CD4-positive, alpha-beta T cell (primary cell): ENCODE measurements around the gene KIF1C. TPM values are rescaled to one million over a fixed set of nuclear protein-coding genes. Genes with fewer than 3 reads are reported as not detected.
A peak's percentile ranks its signal among the peaks of the same experiment; 100 is the strongest.

ENCODE experiments used
- ATAC-seq: fragments of 200-7000 bp; cut with Tn5 transposase; one replicate; pipeline ENCODE4 v1.10.0; 2022; ENCODE audit warnings: mild to moderate bottlenecking; ENCODE audit not compliant: poor library complexity
- CTCF ChIA-PET: fragments of 350-600 bp; sonication (Branson Sonifier 250); formaldehyde crosslinking; loops from one replicate; lab custom pipeline; 2021; ENCODE audit warnings: antibody characterized with exemption, inconsistent platforms; lab: Charles Lee
- POLR2A ChIA-PET: fragments of 350-600 bp; sonication (Branson Sonifier 250); formaldehyde crosslinking; loops from one replicate; lab custom pipeline; 2021; ENCODE audit warnings: antibody characterized with exemption, inconsistent platforms; lab: Charles Lee
- DNase-seq, 14 experiments: peaks; one replicate each; pipeline ENCODE4 v3.0.0-alpha.2; 2013 to 2020; ENCODE audit warnings: mixed read lengths in 2 of 14
- H3K27ac ChIP-seq, 2 donors: one replicate each; pipeline versions ENCODE4 v1.5.1 to v1.7.0; 2013; ENCODE audit warnings: low read length in 2 of 2, low read depth in 1 of 2, mild to moderate bottlenecking in 1 of 2
- H3K27me3 ChIP-seq, 2 experiments: 1 replicate in 1 of 2; 2 replicates in 1 of 2; pipeline versions ENCODE4 v1.6.1 to v1.7.0; 2013; ENCODE audit warnings: low read length in 2 of 2, control low read depth in 1 of 2, mild to moderate bottlenecking in 1 of 2, moderate library complexity in 1 of 2; ENCODE audit not compliant: insufficient read depth in 2 of 2, control insufficient read depth in 1 of 2
- H3K36me3 ChIP-seq: one replicate; pipeline ENCODE4 v1.6.1; 2013; ENCODE audit warnings: low read length, control low read depth; ENCODE audit not compliant: insufficient read depth
- H3K4me1 ChIP-seq: one replicate; pipeline ENCODE4 v1.6.1; 2013; ENCODE audit warnings: low read length, control low read depth; ENCODE audit not compliant: insufficient read depth
- H3K4me3 ChIP-seq: one replicate; pipeline ENCODE4 v1.5.1; 2013; ENCODE audit warnings: mild to moderate bottlenecking, low read length, moderate library complexity
- H3K9me3 ChIP-seq, 2 experiments: 1 replicate in 1 of 2; 2 replicates in 1 of 2; pipeline versions ENCODE4 v1.6.1 to v1.7.0; 2013; ENCODE audit warnings: low read length in 2 of 2, mild to moderate bottlenecking in 2 of 2, control low read depth in 1 of 2, moderate library complexity in 1 of 2; ENCODE audit not compliant: control insufficient read depth in 1 of 2, insufficient read depth in 1 of 2
- H3K27ac Mint-ChIP-seq: one replicate; pipeline ENCODE4 v1.8.0; 2020; ENCODE audit warnings: mixed read lengths
- H3K27me3 Mint-ChIP-seq: one replicate; pipeline ENCODE4 v1.8.0; 2021; ENCODE audit warnings: mixed read lengths
- H3K36me3 Mint-ChIP-seq: one replicate; pipeline ENCODE4 v1.8.0; 2021; ENCODE audit warnings: low read depth, mixed read lengths
- H3K4me1 Mint-ChIP-seq: one replicate; pipeline ENCODE4 v1.8.0; 2021; ENCODE audit warnings: low read depth, mixed read lengths
- H3K4me3 Mint-ChIP-seq: one replicate; pipeline ENCODE4 v1.8.0; 2020; ENCODE audit warnings: mild to moderate bottlenecking, mixed read lengths
- H3K9me3 Mint-ChIP-seq: one replicate; pipeline ENCODE4 v1.8.0; 2020; ENCODE audit warnings: mixed read lengths
- CTCF ChIP-seq: fragments of 200-600 bp; IDR thresholded peaks from one replicate; pipeline ENCODE4 v1.8.0; 2022; ENCODE audit warnings: antibody characterized with exemption, mild to moderate bottlenecking
- intact Hi-C, 2 experiments: fragments of 100-400 bp; cut with DNase I in 1 of 2; cut with micrococcal nuclease in 1 of 2; formaldehyde crosslinking; loops; one replicate each; pipeline versions ENCODE4 v1.15.1 to v1.9.0; 2023 to 2025; cut with DNase I, micrococcal nuclease
- total RNA-seq, 174 experiments: library from RNA in 2 of 174; stranded (reverse) in 2 of 174; gene quantifications; one replicate each; pipeline ENCODE4 v1.2.3 and lab custom pipeline; 2021 to 2026

The KIF1C gene
- total RNA-seq, 2 experiments from 2014 or later: 10.2 to 12.2 TPM

- Histone ChIP-seq H3K4me3 (peak within 1 kb of the TSS; percentile 99), H3K27me3 (no peaks in the 10 kb centered on the region), H3K36me3 (peaks cover 16% of the 10 kb centered on the region), H3K27ac (peak within 1 kb of the TSS; percentile 90 to 92), H3K4me1 (peaks cover 36% of the 10 kb centered on the region), H3K9me3 (no peaks in the 10 kb centered on the region)
- POLR2A ChIA-PET: interaction anchor here (0.6 to 4.1 kb wide), 16 partner anchors 10 to 197 kb away, joined by 3 to 50 read pairs (median 4); partner anchors contain the start of genes C17orf107, INCA1, KIF1C and PFN1
- peak; percentile 74 to 92 (median 86) for DNase-seq
- intact Hi-C loops: loop anchor here (1.0 to 10.0 kb wide), 6 partner anchors 10 to 208 kb away; partner anchors contain the start of genes INCA1 (in 1 of the 2), KIF1C (in 1 of the 2), RNF167 (in 1 of the 2) and SLC25A11 (in 1 of the 2)
- ATAC-seq: peak; percentile 90
- Mint-ChIP-seq H3K9me3 (no peaks in the 10 kb centered on the region), H3K27me3 (no peaks in the 10 kb centered on the region), H3K36me3 (peaks cover 41% of the 10 kb centered on the region), H3K27ac (peak within 1 kb of the TSS; percentile 87), H3K4me1 (peaks cover 40% of the 10 kb centered on the region), H3K4me3 (peak within 1 kb of the TSS; percentile 94)
- TF ChIP-seq CTCF: peak; percentile 91
- CTCF ChIA-PET: interaction anchor here (1.4 to 2.3 kb wide), 9 partner anchors 11 to 88 kb away, joined by 3 to 12 read pairs (median 4); partner anchors contain the start of genes C17orf107, CHRNE, INCA1 and KIF1C
Measured at GRCh38 chr17:4986951-4987766, 10.6 kb upstream of the KIF1C start, which contains the start of gene CAMTA2. CAMTA2 (minus strand) TSS chr17:4987675; CDS start chr17:4986222, 1,453 bp downstream.

DNA sequence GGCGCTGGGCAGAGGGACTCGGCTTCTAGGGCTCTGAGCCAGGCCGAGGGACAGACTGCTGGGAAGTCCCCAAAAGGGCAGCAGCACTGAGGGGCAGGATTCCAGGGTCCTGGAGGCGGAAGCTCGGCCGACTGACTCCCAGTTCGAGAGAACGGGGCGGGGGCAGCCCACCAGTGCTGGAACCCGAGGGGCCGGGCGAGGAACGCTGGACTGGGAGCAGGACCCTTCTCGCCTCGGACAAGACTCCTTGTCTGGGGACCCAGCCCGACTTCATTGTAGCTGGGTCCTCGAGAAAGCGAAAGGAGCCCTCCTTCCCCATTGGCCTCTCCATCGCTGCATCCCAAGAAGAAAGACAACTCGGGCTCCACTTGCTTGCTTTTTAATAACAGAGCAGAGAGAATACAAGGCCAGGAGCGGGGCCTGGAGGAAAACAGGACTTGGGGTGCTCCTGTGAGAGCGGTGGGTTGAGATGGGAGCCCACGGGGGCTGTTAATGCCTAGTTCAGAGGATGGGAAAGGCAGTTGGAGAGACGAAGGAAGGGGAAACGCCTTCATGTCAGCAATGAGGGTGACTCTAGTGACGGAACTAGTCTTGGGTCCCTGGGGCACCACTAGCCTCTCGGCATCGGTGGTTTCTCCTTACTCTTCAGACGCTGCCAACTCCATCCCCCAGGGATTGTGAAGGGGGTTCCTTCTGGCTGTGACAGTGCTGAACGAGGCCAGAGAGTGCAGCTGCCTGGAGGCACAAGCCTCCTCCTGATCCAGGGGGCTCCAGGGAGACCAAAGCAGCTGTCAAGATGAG lies 9.8 kb upstream of the KIF1C start:
- Mint-ChIP-seq H3K36me3 (peaks cover 33% of the 10 kb centered on the region), H3K27ac (peak overlapping the region; percentile 87), H3K4me3 (peak overlapping the region; percentile 94), H3K9me3 (no peaks in the 10 kb centered on the region), H3K4me1 (peaks cover 40% of the 10 kb centered on the region), H3K27me3 (no peaks in the 10 kb centered on the region)
- TF ChIP-seq CTCF: no peak
- DNase-seq (no peak), ATAC-seq (peak; percentile 22)
- ChIA-PET POLR2A (interaction anchor here (0.6 to 4.1 kb wide), 13 partner anchors 8 to 88 kb away, joined by 3 to 50 read pairs (median 6); partner anchors contain the start of genes C17orf107, INCA1, KIF1C and RNF167), CTCF (interaction anchor here (1.4 to 2.3 kb wide), 8 partner anchors 10 to 87 kb away, joined by 3 to 12 read pairs (median 4); partner anchors contain the start of genes CHRNE, INCA1, KIF1C and RNF167)
- Histone ChIP-seq H3K9me3 (no peaks in the 10 kb centered on the region), H3K4me3 (peak overlapping the region; percentile 99), H3K27me3 (no peaks in the 10 kb centered on the region), H3K36me3 (peaks cover 8% of the 10 kb centered on the region), H3K27ac (peak overlapping the region; percentile 90 to 92), H3K4me1 (peaks cover 36% of the 10 kb centered on the region)
- intact Hi-C loops: loop anchor here (1.0 to 10.0 kb wide), 6 partner anchors 9 to 207 kb away; partner anchors contain the start of genes INCA1 (in 1 of the 2), KIF1C (in 1 of the 2), RNF167 (in 1 of the 2) and SLC25A11 (in 1 of the 2)

- Mint-ChIP-seq H3K9me3 (no peaks in the 10 kb centered on the region), H3K4me3 (no peak overlapping the region), H3K36me3 (peaks cover 8% of the 10 kb centered on the region), H3K27me3 (no peaks in the 10 kb centered on the region), H3K4me1 (peaks cover 28% of the 10 kb centered on the region), H3K27ac (no peak overlapping the region)
- DNase-seq: no peak
- Histone ChIP-seq H3K27me3 (no peaks in the 10 kb centered on the region), H3K36me3 (no peaks in the 10 kb centered on the region), H3K4me3 (no peak overlapping the region), H3K9me3 (no peaks in the 10 kb centered on the region), H3K27ac (no peak overlapping the region), H3K4me1 (peaks cover 23% of the 10 kb centered on the region)
- intact Hi-C loops: no loop called here
- POLR2A ChIA-PET: no interaction called here
- CTCF ChIA-PET: interaction anchor here (0.7 kb wide), 1 partner anchor 91 kb away, joined by 3 read pairs; no protein-coding TSS in a partner anchor
- TF ChIP-seq CTCF: no peak
- no peak for ATAC-seq
Measured at GRCh38 chr17:4994081-4994595, 3.6 kb upstream of the KIF1C start.
